UCSD-AML1 (cell line): ENCODE measurements around the gene KNDC1.
"Not testable (repeated sequence)": the region's sequence is repeated elsewhere in the genome, so short reads cannot be mapped to it uniquely, and the experiment has no call there.

Experiments
- DNase-seq: peaks from one replicate; lab custom pipeline; 2025; ENCODE audit not compliant: unreplicated experiment; lab: John Stamatoyannopoulos, UW

The KNDC1 gene

DNA sequence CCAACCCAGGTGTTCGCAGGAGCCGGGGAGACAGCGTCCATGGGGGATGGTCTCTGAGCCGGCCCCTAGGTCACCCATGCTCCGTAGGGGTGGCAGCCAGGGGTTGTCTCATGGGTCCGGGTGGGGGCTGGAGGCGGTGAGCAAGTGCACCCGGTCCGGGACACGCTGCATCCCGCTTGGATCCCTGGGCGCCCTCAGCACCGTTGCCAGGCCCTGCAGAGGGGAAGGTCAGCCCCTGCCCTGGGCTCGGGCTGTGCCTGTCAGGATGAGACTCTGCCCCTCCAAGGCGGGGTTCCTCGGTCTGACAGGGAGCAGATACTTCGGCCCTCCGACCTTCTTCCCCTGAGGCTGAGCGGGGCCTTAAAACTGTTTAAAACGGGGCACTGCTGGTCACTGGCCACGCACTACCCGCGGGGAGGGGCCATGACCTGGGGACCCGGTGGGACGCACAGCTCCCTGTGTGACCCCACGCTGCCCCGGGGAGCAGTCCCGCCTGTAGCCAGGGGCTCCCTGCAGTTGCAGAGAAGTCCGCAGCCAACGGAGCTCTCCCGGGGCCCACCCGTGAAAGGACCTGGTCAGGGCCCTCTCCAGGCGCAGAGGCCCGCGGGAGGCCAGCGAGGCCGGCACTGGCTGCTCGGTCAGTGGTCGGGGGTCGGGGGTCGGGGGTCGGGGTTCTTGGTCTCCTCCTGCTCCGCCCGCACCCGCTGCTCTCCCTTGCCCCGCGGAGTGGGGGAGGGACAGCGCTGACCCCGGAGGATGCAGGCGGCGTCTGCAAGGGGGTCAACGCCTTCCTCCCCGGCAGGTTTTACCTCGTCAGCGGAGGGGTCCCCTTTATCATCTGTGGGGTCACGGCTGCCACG is 33.4 kb upstream of the KNDC1 start:
- DNase-seq: no peak

DNA sequence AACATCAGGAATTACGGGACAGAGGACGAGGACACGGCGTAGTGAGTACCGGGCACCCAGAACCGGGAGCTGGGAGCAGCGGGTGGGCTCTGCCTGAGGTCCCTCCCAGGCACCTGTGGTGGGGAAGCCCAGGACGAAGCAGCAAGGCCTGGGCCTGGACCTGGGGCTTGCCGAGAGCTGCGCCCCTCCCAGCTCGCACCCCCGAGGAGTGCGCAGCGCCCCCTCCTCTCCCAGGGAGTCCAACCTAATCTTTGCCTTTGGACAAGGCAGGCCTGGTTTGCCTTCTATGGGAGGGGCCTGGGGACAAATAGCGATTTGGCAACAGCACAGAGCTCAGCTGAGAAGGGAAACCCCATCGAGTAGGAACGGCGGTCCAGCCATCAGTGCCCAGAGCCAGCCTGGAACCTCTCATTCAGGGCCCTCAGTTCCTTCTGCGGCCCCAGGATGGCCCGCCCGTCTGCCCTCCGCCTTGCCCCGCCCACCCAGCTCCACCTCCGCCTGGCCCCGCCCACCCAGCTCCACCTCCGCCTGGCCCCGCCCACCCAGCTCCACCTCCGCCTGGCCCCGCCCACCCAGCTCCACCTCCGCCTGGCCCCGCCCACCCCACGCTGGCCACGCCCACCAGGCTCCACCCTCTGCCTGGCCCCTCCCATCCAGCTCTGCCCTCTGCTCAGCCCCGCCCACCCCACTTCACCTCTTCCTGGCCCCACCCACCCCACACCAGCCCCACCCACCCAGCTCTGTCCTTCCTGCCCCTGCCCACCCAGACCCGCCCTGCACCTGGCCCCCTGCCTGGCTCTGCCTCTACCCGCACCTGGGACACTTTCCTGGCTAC is 32.5 kb upstream of the KNDC1 start:
- no peak for DNase-seq

DNA sequence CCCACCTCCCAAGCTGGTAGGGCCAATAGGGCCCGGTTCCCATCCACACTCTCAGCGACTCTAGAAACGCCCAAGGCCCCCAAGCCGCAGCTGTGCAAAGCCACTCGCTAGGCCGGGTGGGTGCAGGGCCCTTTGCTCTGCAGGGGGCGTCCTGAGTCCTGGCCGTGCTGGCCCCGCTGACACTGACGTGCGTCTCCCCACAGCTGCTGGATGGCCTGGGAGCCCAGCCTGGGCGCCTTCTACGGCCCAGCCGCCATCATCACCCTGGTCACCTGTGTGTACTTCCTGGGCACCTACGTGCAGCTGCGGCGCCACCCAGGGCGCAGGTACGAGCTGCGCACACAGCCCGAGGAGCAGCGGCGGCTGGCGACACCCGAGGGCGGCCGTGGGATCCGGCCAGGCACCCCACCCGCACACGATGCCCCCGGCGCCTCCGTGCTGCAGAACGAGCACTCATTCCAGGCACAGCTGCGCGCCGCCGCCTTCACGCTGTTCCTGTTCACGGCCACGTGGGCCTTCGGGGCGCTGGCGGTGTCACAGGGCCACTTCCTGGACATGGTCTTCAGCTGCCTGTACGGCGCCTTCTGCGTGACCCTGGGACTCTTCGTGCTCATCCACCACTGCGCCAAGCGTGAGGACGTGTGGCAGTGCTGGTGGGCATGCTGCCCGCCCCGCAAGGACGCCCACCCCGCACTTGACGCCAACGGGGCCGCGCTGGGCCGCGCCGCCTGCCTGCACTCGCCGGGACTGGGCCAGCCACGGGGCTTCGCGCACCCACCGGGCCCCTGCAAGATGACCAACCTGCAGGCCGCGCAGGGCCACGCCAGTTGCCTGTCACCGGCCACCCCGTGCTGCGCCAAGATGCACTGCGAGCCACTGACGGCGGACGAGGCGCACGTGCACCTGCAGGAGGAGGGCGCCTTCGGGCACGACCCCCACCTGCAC is 31.6 kb upstream of the KNDC1 start:
- DNase-seq: no peak

DNA sequence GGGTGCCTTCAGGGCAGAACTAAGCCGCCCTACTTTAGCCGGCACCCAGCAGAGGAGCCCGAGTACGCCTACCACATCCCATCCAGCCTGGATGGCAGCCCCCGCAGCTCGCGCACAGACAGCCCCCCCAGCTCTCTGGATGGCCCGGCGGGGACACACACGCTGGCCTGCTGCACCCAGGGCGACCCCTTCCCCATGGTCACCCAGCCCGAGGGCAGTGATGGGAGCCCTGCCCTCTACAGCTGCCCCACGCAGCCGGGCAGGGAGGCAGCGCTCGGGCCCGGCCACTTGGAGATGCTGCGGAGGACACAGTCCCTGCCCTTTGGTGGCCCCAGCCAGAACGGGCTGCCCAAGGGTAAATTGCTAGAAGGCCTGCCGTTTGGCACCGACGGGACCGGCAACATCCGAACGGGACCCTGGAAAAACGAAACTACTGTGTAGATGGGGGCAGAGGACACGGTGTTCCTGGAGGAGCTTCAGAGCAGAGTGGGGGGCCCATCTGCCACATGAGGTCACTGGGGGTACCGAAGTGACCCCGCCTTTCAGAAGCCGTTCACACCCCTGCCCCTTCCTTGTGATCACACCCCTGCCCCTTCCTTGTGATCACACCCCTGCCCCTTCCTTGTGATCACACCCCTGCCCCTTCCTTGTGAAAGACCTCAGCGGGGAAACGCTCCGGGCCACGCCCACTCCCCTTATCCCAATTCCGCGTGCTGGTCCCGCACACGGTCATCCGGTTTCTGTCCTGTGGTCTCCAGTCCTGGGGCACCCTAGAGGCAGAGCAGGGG is 30.8 kb upstream of the KNDC1 start:
- no peak for DNase-seq

DNA sequence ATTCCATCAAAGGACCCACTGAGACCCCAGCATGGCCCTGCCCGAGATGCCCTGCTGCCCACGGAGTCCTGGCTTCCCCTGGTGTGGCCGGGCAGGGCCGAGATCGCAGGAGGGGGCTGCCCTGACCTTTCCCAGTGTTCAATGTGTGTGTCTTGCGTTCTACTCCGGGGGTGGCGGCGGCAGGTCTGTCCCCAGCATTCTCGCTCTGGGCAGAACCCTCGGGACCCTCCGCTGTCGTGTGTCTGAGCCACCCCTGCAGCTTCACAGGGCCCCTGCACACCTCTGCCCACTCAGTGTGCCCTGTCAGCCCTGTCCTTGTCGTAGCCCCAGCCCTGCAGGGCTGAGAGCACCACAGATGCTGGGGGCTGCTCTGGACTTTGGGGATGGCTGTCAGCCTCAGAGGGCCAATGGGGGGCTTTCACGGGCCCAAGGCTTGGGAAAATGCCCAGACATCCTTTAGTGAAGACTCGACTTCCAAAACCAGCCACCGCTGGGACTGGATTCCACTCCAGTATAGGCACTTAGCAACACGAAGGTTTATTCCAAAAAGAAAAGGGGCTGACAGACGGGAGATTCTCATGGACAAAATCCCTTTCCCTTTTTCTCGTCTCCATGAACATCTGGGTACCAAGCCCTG is 30.0 kb upstream of the KNDC1 start:
- no peak for DNase-seq

DNA sequence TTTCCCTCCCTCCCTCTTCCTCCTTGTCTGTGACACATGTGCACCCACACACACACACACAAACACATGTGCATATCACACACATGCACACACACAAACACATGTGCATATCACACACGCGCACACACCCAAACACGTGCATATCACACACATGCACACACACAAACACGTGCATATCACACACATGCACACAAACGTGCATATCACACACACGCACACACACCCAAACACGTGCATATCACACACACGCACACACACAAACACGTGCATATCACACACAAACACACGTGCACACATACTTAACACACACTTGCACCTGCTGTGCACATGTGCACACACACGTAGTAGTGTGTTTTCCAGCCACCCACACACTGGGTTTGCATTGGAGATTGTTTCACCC is 29.4 kb upstream of the KNDC1 start:
- no peak for DNase-seq

DNA sequence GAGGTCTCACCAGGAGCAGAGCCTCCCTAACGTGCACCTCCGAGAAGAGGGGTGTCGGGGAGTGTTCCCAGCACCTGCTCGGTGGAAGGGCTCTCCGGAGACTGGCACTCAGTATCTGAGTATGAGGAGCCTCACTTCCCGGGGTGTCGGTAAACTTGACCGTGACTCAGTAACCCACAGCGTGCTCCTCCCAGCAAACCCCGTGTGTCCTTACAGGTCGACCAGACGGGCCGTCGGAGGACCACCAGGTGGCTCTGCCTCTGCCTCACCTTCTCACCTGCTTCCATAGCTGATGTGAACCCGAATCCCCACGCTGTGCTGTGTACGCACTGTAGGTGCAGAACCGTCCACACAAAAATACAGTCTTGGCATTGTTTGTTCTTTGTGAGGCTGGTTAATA is 29.0 kb upstream of the KNDC1 start:
- DNase-seq: no peak

DNA sequence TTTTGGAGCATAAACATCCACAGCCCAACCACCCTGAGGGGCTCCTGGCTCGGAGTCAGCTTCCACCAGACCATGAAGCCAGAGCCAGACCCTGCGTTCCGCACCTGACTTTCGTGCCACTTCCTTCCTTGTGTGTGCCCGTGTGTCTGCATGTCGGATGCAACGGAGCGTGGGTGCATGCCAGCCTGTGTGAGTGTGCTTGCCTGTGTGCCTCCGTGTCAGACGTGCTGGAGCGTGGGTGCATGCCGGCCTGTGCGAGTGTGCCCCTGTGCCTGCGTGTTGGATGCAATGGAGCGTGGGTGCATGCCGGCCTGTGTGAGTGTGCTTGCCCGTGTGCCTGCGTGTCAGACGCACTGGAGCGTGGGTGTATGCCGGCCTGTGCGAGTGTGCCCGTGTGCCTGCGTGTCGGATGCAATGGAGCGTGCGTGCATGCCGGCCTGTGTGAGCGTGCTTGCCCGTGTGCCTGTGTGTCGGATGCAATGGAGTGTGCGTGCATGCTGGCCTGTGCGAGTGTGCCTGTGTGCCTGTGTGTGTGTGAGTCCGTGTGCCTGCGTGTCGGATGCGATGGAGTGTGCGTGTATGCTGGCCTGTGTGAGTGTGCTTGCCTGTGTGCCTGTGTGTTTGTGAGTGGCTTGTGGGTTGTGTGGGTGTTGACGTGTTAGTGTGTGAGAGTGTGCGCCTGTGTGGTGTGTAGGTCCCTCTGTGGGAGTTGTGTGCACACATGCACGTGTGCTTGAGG is 28.1 kb upstream of the KNDC1 start:
- no peak for DNase-seq

DNA sequence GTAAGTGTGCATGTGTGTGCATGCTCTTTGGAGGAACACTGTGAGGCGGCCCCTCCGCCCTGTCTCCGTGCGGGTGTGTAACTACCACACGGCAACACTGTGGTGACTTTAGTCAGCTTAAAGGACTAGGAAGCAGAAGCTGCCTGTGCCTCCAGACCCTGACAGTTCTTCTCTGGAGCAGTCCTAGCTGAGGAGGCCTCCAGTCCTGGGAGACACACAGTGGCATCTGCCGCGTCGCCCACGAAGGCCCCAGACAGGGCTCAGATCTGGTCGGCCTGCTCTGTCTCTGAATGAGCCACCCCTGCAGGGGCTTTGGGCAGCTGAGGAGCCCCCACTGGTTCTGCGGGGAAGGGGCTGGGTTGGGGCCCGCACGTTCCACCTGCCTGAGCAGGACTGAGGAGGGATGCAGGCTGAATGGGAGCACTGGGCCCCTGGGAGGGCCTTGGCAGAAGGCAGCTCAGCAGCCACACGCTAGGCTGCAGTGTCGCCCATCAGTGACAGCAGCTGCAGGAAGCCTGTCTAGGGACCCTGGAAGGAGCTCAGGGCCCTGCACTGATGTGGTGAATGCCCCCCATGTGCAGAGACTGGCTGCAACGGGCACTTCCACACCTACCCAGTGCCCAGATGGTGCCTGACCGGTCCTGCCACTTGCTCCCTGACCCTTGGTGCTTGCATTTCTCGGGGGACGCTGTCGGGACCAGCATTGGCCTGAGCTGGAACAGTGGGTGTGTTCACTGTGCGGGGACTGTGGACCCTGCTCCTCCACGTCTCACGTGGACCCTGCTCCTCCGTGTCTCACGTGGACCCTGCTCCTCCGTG is 27.3 kb upstream of the KNDC1 start:
- DNase-seq: no peak

DNA sequence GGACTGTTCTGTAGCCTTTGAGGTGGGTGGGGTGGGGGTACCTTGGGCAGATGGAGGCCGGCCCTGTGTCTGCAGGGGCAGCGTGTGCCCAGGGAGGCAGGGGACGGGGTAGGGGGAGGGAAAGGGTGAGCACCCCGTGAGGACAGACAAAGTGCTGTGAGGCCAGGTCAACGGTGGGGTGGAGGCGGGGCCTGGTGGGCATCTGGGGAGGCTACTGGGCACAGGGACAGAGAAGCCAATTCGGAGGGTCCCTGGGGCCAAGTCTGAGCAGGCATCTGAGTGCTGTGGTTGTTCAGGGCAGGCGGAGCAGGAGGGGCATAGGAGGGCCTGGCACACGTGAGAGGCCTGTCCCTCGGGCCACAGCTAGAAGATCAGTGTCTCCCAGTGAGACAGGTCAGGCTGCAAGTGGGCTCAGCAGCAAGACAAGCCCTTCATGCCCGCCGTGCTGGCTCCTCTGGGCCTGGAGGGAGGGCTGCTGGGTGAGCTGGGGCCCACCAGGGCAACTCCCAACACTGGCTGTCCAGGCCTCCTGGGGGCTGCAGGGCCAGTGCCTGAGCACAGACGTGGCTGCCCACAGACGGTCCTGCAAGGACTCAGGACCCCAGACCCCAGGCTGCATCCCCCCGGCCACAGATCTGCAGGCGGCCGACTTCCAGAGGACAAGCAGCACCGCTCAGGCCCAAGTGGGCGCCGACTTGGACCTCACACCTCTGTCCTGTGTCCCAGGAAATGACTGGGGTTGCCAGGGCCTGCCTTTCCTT is 26.4 kb upstream of the KNDC1 start:
- no peak for DNase-seq

DNA sequence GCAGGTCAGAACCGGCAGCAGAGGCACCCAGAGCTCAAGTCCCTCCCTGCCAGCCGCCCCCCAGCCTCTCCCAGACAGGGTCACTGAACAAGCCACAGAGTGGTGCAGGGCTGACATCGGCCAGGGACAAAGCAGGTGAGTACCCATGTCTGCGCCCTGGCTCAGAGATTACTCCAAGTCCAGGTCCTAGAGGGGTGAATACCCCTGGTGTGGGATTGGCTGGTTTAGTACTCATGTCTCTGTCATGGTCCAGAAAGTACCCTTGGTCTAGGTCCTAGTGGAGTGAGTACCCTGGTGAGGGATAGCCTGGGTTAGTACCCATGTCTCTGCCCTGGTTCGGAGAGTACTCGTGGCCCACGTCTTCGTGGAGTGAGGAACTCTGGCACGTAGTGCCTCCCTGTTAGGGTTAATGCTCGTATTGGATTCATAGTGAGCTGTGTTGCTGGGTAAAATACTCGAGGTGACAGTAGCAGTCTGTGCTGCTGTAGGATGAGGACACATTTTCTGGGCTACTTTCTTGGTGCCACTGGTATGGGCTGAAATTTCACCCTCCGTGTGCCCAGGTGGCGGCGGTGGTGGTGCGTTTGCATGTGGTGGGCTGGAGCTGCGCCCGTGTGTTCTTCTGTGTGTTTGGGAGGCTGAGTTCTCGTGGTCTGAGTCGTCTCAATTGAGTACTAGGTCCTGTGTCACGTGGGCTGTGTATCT is 25.5 kb upstream of the KNDC1 start:
- no peak for DNase-seq

DNA sequence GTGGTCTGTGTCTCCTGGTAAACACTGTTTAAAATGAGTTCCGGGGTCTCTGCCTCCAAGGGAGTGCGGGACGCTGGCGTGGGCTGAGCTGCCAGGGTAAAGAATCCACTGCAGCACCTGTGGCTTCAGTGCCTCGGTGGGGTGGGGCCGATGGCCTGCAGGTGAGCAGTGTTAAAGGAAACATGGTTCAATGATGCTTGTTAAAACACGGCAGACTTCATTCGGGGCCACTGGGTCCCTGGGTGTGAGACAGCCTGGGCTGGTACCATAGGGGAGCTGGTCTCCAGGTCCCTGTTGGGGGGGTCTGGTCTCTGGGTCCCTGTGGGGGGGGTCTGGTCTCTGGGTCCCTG is 24.9 kb upstream of the KNDC1 start:
- no peak for DNase-seq

DNA sequence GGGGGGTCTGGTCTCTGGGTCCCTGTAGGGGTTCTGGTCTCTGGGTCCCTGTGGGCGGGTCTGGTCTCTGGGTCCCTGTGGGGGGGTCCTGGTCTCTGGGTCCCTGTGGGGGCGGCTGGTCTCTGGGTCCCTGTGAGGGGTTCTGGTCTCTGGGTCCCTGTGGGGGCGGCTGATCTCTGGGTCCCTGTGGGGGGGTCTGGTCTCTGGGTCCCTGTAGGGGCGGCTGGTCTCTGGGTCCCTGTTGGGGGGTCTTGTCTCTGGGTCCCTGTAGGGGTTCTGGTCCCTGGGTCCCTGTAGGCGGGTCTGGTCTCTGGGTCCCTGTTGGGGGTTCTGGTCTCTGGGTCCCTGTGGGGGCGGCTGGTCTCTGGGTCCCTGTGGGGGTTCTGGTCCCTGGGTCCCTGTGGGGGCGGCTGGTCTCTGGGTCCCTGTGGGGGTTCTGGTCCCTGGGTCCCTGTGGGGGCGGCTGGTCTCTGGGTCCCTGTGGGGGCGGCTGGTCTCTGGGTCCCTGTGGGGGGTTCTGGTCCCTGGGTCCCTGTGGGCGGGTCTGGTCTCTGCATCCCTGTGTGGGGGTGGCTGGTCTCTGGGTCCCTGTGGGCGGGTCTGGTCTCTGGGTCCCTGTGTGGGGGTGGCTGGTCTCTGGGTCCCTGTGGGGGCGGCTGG is 22.4 kb upstream of the KNDC1 start:
- DNase-seq: not testable (repeated sequence)

DNA sequence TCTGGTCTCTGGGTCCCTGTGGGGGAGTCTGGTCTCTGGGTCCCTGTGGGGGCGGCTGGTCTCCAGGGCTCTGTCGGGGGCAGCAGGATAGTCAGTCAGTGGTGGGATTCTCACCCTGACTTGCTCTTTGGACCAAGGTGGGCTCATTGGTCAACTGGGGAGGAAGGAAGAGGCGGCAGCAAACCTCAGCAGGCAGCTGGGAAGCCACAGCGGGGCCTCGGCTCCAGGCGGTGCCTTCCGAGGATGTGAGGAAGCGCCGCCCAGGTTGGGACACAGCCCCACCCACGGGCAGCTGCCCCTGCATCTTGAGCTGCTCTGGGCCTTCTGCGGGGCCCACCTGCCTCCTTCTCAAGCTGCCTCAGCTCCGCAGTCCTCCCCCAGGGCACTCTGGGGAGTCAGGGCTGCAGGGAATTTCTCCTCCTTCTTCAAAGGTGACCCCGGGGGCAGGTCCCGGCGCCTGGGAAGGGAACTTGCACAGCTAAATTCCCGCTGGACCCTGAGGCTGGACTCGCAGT is 20.4 kb upstream of the KNDC1 start:
- DNase-seq: no peak

DNA sequence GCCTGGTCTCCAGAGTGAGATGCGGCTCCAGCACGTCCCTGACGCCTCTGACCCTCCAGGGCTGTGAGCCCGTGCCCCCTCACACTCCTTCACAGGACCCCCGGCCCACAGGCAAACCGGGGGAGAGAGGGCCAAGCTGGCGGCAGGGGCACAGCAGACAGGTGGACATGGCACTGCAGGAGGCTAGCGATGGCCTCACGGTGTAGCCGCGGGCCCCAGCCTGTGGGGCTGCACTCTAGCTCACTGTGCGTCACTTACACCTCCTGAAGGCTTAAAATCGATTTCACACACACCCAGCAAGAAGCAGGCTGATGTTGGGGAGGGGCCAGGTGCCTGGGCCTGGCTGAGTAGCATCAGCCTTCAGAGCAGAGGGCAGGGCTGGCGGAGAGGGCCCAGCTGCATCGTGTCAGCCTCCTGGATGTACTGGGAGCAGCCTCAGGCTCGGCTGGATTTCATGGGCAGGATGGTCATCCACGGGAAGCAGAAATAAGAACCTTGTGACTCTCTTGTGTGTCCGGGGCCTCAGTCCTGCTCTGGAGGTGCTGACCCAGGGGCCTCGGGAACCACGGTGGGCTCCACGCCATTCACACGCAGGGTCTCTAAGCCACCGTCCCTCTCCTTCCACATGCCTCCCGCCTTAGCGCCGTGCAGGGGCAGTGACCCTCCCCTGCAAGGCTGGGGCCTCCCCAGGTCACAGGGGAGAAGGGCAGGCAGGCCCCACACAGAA is 19.4 kb upstream of the KNDC1 start:
- DNase-seq: no peak
